Kasumi-1 (cell line): ENCODE results near the gene MYBPHL.

Source experiments
- DNase-seq, 2 experiments: peaks; one replicate each; lab custom pipeline; 2025; lab: John Stamatoyannopoulos, UW

The MYBPHL gene

DNA sequence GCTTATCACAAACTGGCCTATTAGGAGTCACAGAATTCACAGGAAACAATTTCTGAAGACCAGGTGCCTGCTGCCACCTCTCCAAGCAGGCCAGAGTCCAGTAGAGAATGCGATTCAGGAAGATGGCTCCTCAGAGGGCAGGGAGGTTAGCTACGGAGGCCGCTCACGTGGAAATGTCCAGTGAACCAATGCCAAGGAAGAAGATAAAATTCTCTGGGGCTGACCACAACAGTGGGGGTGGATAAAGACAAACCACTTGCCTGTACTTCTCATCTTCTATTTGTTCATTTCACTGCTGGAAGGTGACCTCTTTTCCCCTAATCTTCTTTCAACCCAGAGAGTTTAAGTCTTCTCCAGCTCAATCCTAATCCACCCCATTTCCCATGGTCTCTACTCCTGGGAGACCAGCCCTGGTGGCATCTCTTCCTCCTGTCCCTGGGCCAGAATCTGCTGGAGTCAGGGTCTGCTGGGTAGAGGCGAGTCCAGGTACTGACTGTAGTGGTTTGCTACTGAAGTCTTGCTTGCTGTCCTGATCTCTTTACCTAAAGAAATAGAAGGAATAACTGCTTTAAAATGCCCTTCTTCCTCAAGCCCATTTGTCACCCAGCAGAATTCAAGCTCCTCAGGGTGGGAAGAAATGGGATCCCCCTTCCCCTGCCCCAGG is 27.1 kb downstream of the MYBPHL start:
- no peak for DNase-seq

DNA sequence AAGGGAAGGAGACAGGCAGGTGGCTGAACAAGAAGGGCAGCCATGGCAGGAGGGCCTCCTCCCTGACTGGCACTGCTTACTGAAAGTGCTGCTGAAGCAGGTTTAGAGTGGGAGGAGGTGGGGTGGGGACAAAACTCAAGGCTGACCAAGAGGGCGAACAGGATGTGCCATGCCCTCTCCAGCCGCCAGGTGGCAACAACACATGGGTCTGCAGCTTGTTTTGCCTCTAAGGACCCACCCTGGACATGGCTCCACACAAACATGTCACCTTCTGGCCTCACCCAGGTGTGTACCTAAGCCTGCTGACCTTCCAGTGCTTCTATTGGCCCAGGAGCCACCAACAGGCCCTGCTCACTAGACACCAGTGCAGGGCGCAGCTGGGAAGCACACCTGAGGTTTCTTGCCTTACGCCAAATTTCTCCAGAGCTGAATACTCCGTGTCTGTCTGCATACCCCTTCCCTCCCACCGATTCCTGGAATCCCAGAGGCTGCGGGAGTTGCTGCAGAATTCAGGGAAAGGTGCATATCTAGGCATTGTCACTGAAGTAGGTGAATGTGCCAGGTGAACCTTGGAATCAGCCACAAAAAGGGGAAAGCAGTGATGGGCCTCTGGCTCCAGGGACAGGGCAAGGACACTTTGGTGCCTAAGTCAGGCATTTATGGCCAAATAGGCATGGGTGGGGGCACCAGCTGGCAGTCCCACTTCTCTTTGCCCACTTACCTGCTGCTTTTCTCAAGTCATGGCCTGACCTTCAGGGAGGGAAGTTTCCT is 29.2 kb downstream of the MYBPHL start:
- DNase-seq = peak; percentile 45 to 52

DNA sequence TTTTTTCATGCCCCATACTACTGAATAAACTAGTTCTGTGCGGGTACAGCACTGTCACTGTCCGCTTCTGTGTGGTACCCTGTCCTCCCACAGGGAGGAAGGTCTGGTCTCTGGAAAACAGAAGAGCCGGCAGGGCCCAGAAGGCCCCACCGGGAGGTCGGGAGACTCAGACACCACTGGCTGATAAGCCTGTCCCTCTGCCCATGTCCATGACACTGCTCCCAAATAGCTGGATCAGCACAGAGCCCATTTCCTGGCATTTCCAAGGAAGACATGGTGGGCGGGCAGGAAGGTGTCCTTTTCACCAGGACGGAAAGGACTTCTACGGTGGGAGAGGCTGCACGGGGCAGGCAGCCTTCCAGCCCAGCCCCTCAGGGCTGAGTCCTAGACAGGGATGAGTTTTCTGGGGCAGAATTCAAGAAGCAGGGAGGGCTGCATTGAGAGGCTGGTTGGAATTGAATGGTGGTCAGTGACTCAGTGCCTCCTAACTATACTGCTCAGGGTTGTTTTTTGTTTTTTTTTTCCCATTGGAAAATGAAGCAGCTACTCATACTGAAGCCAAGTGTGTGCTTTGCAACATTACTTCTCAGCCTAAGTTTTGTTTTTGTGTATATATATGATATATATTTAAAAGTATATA is 31.0 kb downstream of the MYBPHL start:
- no peak for DNase-seq

GRCh38 chr1:109274533-109275476 is 32.0 kb downstream of the MYBPHL start:
- DNase-seq = no peak

GRCh38 chr1:109273570-109274288 is 33.1 kb downstream of the MYBPHL start:
- no peak for DNase-seq

DNA sequence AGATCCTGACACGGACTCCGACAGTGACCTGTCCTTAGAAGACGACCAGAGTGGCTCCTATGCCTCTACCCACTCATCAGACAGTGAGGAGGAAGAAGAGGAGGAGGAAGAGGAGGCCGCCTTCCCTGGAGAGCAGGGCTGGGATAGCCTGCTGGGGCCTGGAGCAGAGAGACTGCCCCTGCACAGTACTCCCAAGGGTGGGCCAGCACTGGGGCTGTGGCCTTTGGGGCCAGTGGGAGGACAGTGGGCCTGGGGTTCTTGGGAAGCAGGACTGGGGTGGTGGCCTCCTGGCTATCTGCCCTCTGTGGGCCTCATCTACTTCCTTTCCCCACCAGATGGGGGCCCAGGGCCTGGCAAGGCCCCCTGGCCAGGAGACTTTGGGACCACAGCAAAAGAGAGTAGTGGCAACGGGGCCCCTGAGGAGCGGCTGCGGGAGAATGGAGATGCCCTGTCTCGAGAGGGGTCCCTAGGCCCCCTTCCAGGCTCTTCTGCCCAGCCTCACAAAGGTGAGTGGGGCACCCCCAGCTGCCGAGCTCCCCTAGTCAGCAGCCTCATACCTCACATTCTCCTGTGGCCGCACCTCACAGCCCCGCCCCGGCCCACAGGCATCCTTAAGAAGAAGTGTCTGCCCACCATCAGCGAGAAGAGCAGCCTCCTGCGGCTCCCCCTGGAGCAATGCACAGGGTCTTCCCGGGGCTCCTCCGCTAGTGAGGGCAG is 33.8 kb downstream of the MYBPHL start:
- DNase-seq = no peak

DNA sequence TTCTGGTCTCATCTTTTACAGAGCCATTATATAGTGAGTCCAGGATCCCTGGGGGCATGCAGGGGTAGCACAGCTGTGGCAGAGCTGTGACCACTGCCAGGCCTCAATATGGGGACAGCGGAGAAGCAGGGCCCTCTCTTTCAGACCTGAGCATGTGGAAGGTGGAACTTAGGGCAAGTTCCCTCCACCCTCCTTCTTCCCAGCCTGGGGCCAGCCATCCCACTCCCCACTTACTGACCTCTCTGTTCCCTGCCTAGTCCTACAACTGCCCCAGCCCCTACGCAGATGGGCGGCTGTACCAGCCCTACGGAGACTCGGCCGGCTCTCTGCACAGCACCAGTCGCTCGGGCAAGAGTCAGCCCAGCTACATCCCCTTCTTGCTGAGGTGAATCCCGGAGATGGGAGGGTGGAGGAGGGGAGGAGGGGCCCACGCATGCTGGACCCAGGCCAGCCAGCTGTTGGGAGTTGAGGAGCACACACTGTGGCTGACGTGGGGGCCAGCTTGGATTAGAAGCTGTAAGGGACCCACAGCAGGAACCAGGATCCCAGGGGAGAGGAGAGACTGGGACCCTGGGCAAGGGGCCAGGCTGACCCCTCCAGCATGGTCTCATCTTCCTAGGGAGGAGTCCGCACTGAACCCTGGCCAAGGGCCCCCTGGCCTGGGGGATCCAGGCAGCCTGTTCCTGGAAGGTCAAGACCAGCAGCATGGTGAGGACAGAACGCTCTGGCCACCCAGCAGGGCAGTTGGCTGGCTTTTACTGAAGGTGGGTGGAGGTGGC is 34.6 kb downstream of the MYBPHL start:
- DNase-seq = no peak

GRCh38 chr1:109271458-109271857 is 35.4 kb downstream of the MYBPHL start:
- DNase-seq = no peak

GRCh38 chr1:109270623-109271317 is 36.0 kb downstream of the MYBPHL start:
- DNase-seq = no peak

DNA sequence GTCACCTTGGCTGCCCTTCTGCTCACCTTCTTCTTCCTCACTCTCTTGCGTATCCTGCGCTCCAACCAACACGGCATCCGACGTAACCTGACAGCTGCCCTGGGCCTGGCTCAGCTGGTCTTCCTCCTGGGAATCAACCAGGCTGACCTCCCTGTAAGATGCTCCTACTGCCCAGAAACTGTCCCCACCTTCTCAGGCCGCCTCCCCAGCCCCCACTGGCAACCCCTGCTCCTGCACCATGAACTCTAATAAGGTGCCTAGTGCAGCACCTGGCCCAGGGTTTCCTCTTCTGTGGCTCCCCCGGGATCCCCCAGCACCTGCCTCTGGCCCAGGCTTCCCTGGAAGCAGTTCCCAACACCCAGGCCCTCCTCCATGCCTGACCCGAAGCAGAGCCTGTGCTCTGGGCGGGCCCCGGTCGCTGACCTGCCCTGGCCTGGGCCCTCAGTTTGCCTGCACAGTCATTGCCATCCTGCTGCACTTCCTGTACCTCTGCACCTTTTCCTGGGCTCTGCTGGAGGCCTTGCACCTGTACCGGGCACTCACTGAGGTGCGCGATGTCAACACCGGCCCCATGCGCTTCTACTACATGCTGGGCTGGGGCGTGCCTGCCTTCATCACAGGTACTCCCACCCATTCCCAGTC is 36.7 kb downstream of the MYBPHL start:
- DNase-seq = no peak

GRCh38 chr1:109269212-109269980 is 37.4 kb downstream of the MYBPHL start:
- no peak for DNase-seq

DNA sequence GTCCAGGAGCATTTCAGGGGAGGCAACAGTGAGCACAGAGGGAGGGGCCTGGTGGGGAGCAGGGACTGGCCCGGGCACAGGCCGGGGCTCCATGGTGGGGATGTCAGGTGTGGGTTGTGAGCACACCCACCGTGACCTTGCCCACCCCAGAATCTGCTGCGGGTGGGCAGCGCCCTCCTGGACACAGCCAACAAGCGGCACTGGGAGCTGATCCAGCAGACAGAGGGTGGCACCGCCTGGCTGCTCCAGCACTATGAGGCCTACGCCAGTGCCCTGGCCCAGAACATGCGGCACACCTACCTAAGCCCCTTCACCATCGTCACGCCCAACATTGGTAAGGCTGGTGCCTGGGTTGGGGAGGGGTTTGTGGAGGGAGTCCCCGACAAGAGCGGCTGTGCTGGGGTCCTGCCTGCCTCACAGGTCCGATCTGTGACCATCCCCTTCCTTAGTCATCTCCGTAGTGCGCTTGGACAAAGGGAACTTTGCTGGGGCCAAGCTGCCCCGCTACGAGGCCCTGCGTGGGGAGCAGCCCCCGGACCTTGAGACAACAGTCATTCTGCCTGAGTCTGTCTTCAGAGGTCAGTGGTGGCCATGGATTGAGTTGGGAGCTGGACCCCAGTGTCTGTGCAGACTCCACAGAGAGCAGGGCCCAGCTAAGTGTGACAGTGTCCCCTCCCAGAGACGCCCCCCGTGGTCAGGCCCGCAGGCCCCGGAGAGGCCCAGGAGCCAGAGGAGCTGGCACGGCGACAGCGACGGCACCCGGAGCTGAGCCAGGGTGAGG is 38.2 kb downstream of the MYBPHL start:
- DNase-seq = no peak

DNA sequence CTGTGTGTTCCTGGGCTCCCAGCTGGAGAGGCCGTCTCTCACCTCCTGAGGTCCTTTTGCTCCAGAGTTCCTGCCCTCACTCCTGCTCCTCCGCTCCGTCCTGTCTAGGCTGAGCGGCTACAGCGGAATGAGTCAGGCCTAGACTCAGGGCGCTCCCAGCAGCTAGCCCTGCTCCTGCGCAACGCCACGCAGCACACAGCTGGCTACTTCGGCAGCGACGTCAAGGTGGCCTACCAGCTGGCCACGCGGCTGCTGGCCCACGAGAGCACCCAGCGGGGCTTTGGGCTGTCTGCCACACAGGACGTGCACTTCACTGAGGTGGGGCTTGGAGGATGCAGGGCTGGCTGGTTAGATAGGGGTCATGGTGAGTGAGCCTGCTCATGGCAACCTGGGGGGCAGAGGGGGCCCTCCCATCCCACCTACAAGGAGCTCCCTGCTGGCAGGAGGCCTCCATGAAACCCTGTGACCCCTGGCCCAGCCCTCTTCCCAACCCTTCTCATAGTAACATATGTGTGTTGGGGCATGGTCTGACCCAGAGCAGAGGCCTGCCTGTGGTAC is 39.0 kb downstream of the MYBPHL start:
- DNase-seq = no peak

GRCh38 chr1:109266965-109267364 is 39.8 kb downstream of the MYBPHL start:
- DNase-seq = no peak

DNA sequence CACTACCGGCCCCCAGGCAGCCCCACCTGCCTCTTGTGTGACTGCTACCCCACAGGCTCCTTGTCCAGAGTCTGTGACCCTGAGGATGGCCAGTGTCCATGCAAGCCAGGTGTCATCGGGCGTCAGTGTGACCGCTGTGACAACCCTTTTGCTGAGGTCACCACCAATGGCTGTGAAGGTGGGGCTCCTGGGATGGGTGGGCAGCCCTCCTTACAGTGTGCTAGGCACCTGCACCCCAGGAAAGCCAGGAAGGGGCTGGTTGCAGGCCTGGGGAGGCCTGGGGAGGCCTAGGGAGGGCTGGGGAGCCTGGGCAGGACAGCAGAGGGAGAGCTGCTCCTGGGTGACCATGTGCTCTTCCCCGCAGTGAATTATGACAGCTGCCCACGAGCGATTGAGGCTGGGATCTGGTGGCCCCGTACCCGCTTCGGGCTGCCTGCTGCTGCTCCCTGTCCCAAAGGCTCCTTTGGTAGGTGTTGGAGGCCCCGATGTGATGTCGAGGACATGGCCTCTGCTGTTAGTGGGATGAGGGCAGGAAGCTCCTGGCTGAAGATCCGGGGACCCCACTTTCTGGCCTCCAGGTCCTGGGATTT is 41.0 kb downstream of the MYBPHL start:
- no peak for DNase-seq

GRCh38 chr1:109265016-109265415 is 41.8 kb downstream of the MYBPHL start:
- no peak for DNase-seq

DNA sequence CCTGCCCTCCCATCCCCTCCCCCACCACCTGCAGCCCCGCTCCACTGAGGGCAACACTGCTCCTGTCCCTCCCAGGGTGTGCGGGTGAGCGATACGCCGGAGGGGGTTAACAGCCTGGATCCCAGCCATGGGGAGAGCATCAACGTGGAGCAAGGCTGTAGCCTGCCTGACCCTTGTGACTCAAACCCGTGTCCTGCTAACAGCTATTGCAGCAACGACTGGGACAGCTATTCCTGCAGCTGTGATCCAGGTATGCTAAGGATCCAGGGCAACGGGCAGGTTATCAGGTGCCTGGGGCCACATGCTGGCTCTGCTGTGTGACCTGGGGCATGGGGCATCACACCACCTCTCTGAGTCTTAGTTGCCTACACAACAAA is 42.4 kb downstream of the MYBPHL start:
- no peak for DNase-seq
